Measurements from ENCODE around the gene ACOX1.

ACOX1 gene

DNA sequence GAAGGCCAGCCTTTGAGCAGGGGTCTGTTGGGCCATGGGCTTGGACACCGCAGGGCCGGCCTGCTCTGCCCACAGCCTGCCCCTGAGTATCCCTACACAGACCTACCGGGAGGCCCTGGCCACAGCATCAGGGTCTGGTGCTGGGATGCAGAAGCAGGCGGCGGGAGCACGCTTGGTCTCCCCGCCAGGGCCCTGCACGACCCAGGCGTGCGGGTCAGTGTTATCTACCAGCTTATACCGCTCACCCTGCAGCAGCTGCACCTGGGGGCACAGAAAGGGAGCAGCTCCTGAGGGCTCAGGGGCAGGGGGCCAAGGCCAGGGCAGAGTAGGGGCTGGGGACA lies 39.3 kb upstream of the ACOX1 start:
- Histone ChIP-seq H3K36me3 (ENCODE audit: control insufficient read depth, insufficient read depth, low read length) (no peaks in the 10 kb centered on the region), H3K4me3 (ENCODE audit: low read depth, low read length) (no peak overlapping the region), H3K27me3 (ENCODE audit: control insufficient read depth, insufficient read depth, low read length) (no peaks in the 10 kb centered on the region; the same call in 1 of the 2 replicates), H3K9me3 (ENCODE audit: control insufficient read depth, insufficient read depth, low read depth, low read length) (no peaks in the 10 kb centered on the region), H3K9ac (ENCODE audit: low read length) (no peak overlapping the region), H3K27ac (ENCODE audit: low read depth, low read length) (no peak overlapping the region), H3K4me1 (ENCODE audit: control insufficient read depth, insufficient read depth, low read length) (peaks cover 5% of the 10 kb centered on the region; the same call in 1 of the 2 replicates)

DNA sequence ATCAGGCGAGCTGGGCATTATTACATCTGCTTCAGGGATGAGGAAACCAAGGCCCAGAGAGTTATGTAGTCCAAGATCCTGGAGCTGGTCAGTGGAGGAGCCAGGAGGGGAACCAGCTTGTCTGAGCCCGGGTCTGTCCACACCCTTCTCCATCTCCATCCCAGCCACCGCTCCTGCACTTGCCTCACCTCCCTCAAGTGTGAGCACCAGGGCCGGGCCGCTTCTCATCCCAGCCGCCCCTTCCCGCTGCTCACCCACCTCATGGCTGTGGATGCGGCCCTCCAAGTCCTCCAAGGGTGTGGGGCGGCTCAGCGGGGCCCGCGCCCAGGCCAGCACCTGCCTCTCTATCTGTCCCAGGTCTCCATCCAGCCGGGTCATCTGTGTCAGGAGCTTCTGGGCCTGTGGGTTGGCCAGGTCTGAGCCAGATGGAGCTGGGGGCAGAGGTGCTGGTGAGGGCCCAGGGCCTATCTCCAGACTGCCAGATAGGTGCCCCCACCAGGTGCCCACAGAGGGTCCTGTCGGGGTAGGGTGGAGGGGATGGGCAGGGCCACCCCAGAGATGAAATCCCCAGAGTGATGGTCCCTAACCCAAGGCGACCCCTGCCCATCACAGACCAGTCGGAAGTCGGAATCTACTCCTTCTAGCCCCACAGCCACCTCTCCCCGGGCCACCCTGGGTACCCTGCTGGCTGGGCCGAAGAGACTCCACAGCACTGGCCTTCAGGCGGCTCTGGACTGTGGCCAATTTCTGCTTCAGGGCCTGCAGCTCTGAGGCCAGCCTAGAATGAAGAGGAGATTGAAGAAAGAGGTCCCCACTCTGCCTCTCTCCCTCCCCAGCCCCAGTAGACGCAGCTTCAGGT lies 38.7 kb upstream of the ACOX1 start:
- H3K9me3 ChIP-seq (ENCODE audit: control insufficient read depth, insufficient read depth, low read depth, low read length) = no peaks in the 10 kb centered on the region
- no peaks in the 10 kb centered on the region; the same call in 1 of the 2 replicates for H3K27me3 ChIP-seq (ENCODE audit: control insufficient read depth, insufficient read depth, low read length)
- no peak overlapping the region for H3K9ac ChIP-seq (ENCODE audit: low read length)
- no peak overlapping the region for H3K4me3 ChIP-seq (ENCODE audit: low read depth, low read length)
- H3K27ac ChIP-seq (ENCODE audit: low read depth, low read length) = no peak overlapping the region
- no peaks in the 10 kb centered on the region for H3K36me3 ChIP-seq (ENCODE audit: control insufficient read depth, insufficient read depth, low read length)
- peaks cover 5% of the 10 kb centered on the region; the same call in 1 of the 2 replicates for H3K4me1 ChIP-seq (ENCODE audit: control insufficient read depth, insufficient read depth, low read length)

DNA sequence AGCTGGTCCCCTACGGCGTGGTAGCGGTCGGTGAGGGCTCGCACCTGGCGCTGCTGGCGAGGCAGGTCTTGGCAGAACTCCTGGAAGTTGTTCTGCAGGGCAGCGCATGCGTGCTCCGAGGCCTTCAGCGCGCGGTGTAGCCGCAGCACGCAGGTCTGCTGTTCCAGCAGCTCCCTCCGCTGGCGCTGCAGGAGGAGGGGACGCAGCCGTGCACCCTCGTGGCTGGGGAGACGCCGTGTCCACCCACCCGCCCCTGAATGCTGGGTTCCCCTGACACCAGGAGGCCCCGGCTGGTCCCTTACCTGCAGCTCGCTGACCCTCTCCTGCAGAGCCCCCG lies 35.9 kb upstream of the ACOX1 start:
- no peaks in the 10 kb centered on the region for H3K36me3 ChIP-seq (ENCODE audit: control insufficient read depth, insufficient read depth, low read length)
- no peaks in the 10 kb centered on the region for H3K9me3 ChIP-seq (ENCODE audit: control insufficient read depth, insufficient read depth, low read depth, low read length)
- no peaks in the 10 kb centered on the region; the same call in 1 of the 2 replicates for H3K27me3 ChIP-seq (ENCODE audit: control insufficient read depth, insufficient read depth, low read length)
- no peak overlapping the region for H3K9ac ChIP-seq (ENCODE audit: low read length)
- no peak overlapping the region for H3K27ac ChIP-seq (ENCODE audit: low read depth, low read length)
- peaks cover 5% of the 10 kb centered on the region; the same call in 1 of the 2 replicates for H3K4me1 ChIP-seq (ENCODE audit: control insufficient read depth, insufficient read depth, low read length)
- H3K4me3 ChIP-seq (ENCODE audit: low read depth, low read length) = no peak overlapping the region

DNA sequence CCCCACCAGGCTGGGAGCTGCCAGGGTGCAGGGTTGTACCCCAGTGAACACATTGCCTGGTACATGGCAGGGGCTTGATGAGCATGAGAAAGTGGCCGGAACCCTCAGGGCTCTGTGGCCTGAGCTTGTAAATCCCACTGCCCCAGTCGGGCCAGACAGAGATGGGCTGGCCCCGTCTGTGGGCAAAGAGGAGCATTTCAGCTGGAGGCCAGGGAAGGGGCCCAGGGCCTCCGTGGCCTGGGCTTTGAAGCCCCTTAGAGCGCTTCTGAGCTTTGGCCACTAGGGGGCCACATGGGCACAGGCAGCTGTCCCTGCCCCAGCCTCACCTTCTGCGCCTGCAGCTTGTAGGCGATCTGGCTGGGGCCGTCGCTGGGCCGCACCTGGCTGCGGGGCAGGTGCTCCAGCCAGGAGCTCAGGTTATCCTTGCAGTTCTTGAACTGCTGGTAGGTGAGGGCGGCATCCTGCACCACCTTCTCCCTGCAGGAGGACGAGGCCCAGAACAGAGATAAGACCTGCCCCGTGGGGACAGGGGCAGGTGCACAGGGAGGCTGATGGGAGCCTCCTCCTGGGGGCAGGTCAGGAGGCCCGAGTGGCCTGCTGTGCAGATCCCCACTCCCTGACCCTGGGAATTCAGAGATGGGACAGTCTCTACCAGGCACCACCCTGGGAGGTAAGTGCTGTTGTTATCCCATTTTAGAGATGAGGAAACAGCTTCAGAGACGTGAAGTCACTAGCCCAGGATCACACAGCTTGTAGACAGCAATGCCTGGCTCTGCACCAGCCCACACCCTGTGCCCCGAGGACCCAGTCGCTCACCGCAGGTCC lies 35.3 kb upstream of the ACOX1 start:
- Histone ChIP-seq H3K4me3 (ENCODE audit: low read depth, low read length) (no peak overlapping the region), H3K4me1 (ENCODE audit: control insufficient read depth, insufficient read depth, low read length) (peaks cover 5% of the 10 kb centered on the region; the same call in 1 of the 2 replicates), H3K27ac (ENCODE audit: low read depth, low read length) (no peak overlapping the region), H3K9me3 (ENCODE audit: control insufficient read depth, insufficient read depth, low read depth, low read length) (no peaks in the 10 kb centered on the region), H3K9ac (ENCODE audit: low read length) (no peak overlapping the region), H3K27me3 (ENCODE audit: control insufficient read depth, insufficient read depth, low read length) (no peaks in the 10 kb centered on the region; the same call in 1 of the 2 replicates), H3K36me3 (ENCODE audit: control insufficient read depth, insufficient read depth, low read length) (no peaks in the 10 kb centered on the region)

DNA sequence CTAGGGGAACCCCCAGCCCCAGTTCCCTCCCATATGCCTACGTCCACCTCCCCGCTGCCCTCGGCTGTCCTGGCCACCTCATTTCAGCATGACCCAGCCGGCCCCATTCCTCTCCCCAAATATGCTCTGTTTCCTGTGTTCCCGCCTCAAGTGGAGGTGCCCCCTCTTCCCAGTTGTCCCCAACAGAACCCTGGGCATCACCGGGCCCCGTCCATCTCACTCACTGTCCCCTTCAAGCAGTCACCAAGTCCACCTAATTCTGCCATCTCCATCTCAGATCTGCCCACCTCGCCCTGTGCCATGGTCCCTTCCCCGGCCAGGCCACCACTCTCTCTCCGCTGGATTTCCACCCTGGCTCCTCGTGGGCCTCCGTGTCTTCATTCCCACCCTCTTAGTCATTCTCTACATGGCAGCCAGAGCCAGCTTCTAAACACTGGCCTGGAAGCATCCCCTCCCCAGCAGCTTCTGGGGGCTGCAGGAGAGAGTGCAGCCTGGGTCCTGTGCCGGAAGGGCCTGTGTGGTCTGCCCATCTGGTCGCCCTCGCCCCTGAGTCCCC lies 34.5 kb upstream of the ACOX1 start:
- Histone ChIP-seq H3K27me3 (ENCODE audit: control insufficient read depth, insufficient read depth, low read length) (no peaks in the 10 kb centered on the region; the same call in 1 of the 2 replicates), H3K27ac (ENCODE audit: low read depth, low read length) (no peak overlapping the region), H3K4me3 (ENCODE audit: low read depth, low read length) (no peak overlapping the region), H3K36me3 (ENCODE audit: control insufficient read depth, insufficient read depth, low read length) (no peaks in the 10 kb centered on the region), H3K9me3 (ENCODE audit: control insufficient read depth, insufficient read depth, low read depth, low read length) (no peaks in the 10 kb centered on the region), H3K4me1 (ENCODE audit: control insufficient read depth, insufficient read depth, low read length) (peaks cover 5% of the 10 kb centered on the region; the same call in 1 of the 2 replicates), H3K9ac (ENCODE audit: low read length) (no peak overlapping the region)

DNA sequence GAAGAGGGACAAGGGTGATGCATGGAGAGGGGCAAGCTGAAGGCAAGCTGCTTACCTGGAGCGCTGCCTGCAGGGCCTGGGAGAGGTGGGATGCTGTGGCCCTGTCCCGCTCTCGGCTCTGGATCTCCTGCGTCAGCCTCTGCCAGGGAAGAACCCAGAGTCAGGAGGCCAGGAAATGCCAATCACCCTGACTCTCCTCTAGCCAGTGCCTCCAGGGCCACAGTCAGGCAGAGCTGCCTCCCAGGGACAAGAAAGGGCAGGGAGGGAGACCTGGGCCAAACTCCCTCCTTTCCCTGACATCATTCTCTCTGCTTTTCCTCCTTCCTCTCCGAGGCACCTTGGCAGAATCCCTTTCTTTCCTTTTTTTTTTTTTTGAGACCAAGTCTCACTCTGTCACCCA lies 33.0 kb upstream of the ACOX1 start:
- no peaks in the 10 kb centered on the region for H3K9me3 ChIP-seq (ENCODE audit: control insufficient read depth, insufficient read depth, low read depth, low read length)
- H3K4me3 ChIP-seq (ENCODE audit: low read depth, low read length) = no peak overlapping the region
- H3K27me3 ChIP-seq (ENCODE audit: control insufficient read depth, insufficient read depth, low read length) = no peaks in the 10 kb centered on the region; the same call in 1 of the 2 replicates
- H3K4me1 ChIP-seq (ENCODE audit: control insufficient read depth, insufficient read depth, low read length) = peaks cover 5% of the 10 kb centered on the region; the same call in 1 of the 2 replicates
- H3K27ac ChIP-seq (ENCODE audit: low read depth, low read length) = no peak overlapping the region
- no peaks in the 10 kb centered on the region for H3K36me3 ChIP-seq (ENCODE audit: control insufficient read depth, insufficient read depth, low read length)
- no peak overlapping the region for H3K9ac ChIP-seq (ENCODE audit: low read length)

DNA sequence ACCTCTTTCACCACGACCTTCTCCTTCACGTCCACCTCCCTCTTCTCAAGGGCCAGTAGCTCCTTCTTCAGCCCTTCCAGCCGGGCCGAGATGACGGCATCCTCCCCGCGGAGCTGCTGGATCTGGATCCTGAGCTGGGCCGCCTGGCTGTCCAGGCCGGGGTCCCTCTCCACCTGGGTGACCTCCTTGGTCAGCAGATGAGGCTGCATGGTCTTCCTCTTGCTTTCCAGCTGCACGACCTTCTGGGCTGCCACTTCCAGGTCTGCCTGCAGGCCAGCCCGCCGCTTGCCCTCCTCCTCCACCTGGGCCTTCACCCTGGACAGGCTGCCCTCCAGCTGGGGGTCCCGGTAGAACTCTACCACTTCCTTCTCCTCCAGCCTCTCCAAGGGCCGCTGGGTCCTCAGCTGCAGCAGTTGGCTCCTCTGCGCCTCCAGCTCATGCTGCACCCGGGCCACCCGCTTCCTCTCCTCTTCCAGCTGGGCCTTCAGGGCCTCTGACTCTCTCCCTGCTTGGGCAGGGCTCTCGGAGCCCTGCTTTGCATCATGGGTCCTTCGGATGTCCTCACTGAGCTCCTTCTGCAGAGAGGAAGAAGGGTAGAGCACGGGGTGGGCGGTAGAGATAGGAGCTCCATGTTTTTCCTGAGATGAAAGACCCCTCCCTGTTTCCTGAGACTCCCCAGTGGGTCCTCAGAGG lies 31.1 kb upstream of the ACOX1 start:
- no peak overlapping the region for H3K27ac ChIP-seq (ENCODE audit: low read depth, low read length)
- H3K4me3 ChIP-seq (ENCODE audit: low read depth, low read length) = no peak overlapping the region
- H3K27me3 ChIP-seq (ENCODE audit: control insufficient read depth, insufficient read depth, low read length) = no peaks in the 10 kb centered on the region; the same call in 1 of the 2 replicates
- peaks cover 5% of the 10 kb centered on the region; the same call in 1 of the 2 replicates for H3K4me1 ChIP-seq (ENCODE audit: control insufficient read depth, insufficient read depth, low read length)
- H3K36me3 ChIP-seq (ENCODE audit: control insufficient read depth, insufficient read depth, low read length) = no peaks in the 10 kb centered on the region
- H3K9me3 ChIP-seq (ENCODE audit: control insufficient read depth, insufficient read depth, low read depth, low read length) = no peaks in the 10 kb centered on the region
- no peak overlapping the region for H3K9ac ChIP-seq (ENCODE audit: low read length)

DNA sequence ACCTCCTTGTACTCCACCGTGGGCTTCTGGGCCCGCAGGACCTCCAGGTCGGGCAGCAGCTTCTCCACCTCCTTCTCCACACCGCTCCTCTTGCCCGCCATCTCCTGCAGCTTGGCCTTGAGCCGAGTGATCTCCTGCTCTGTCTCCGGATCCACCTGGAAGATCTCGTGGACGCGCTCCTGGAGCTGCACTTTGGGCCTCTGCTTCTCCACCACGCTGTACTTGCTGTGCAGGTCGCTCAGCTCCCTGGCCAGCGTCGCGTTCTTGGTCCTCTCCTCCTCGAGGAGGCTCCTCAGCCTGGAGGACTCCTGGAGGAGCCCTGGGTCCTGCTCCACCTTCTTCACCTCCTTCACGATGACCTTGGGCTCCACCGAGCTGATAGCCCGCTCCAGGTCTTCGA lies 30.5 kb upstream of the ACOX1 start:
- Histone ChIP-seq H3K9me3 (ENCODE audit: control insufficient read depth, insufficient read depth, low read depth, low read length) (no peaks in the 10 kb centered on the region), H3K4me1 (ENCODE audit: control insufficient read depth, insufficient read depth, low read length) (peaks cover 5% of the 10 kb centered on the region; the same call in 1 of the 2 replicates), H3K27ac (ENCODE audit: low read depth, low read length) (no peak overlapping the region), H3K36me3 (ENCODE audit: control insufficient read depth, insufficient read depth, low read length) (0 out of 2 replicates have a peak, but pooled peaks cover 4% of the 10 kb centered on the region), H3K27me3 (ENCODE audit: control insufficient read depth, insufficient read depth, low read length) (no peaks in the 10 kb centered on the region; the same call in 1 of the 2 replicates), H3K9ac (ENCODE audit: low read length) (no peak overlapping the region), H3K4me3 (ENCODE audit: low read depth, low read length) (no peak overlapping the region)

DNA sequence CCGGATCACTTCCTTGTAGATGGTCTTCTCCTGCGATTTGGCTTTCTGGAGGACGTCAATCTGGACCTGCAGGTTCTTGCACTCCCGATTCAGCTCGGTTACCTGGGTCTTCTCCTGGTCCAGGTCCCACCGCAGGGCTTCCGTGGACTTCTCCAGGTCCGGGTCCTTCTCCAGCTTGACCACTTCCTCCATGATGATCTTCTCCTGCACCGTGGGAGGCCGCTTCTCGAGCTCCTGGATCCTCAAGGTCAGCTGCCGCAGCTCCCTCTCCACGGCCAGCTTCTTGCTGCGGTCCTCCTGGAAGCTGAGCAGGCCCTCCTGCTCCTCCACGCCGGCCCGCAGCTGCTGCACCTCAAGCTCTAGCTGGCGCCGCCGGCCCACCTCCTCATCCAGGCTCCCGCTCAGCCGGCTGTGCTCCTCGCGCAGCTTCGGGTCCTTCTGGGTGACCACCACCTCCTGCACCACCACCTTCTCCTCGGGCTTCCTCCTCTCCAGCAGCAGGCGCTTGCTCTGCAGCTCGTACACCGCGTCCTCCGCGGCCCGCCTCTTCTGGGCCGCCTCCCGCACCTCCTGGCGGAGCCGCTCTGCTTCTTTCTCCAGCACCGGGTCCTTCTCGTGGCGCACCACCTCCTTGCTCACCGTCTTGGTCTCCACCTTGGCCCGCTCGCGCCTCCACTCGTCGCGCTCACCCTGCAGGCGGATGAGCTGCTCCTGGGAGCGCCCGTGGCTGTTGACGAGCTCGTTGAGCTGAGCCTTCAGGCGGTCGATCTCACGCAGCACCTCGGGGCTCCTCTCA lies 29.9 kb upstream of the ACOX1 start:
- Histone ChIP-seq H3K27ac (ENCODE audit: low read depth, low read length) (no peak overlapping the region), H3K4me1 (ENCODE audit: control insufficient read depth, insufficient read depth, low read length) (peaks cover 3% of the 10 kb centered on the region; the same call in 1 of the 2 replicates), H3K9ac (ENCODE audit: low read length) (no peak overlapping the region), H3K4me3 (ENCODE audit: low read depth, low read length) (no peak overlapping the region), H3K9me3 (ENCODE audit: control insufficient read depth, insufficient read depth, low read depth, low read length) (no peaks in the 10 kb centered on the region), H3K36me3 (ENCODE audit: control insufficient read depth, insufficient read depth, low read length) (peaks cover 8% of the 10 kb centered on the region; the same call in 1 of the 2 replicates), H3K27me3 (ENCODE audit: control insufficient read depth, insufficient read depth, low read length) (no peaks in the 10 kb centered on the region)

DNA sequence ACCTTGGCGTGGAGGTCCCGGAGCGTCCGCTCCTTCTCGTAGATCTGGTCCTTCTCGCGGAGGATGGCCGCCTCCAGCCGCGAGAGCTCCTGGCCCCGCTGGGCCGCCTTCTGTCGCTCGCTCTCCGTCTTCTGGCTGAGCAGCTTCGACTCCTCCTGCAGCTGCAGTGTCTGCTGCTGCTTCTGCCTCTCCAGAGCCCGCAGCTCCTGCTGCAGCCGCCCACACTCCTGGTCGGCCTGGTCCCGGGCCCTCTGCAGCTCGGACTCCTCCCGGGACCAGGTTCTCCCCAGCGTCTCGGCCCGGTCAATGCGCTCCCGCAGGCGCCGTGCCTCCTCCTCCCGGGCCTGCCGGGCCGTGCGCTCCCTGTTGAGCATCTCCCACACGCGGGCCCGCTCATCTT lies 29.2 kb upstream of the ACOX1 start:
- no peak overlapping the region for H3K4me3 ChIP-seq (ENCODE audit: low read depth, low read length)
- no peak overlapping the region for H3K9ac ChIP-seq (ENCODE audit: low read length)
- H3K9me3 ChIP-seq (ENCODE audit: control insufficient read depth, insufficient read depth, low read depth, low read length) = no peaks in the 10 kb centered on the region

More for the DNA sequence above, 29.2 kb upstream of the ACOX1 start:
- peaks cover 8% of the 10 kb centered on the region; the same call in 1 of the 2 replicates for H3K36me3 ChIP-seq (ENCODE audit: control insufficient read depth, insufficient read depth, low read length)
- H3K27ac ChIP-seq (ENCODE audit: low read depth, low read length) = no peak overlapping the region
- H3K27me3 ChIP-seq (ENCODE audit: control insufficient read depth, insufficient read depth, low read length) = no peaks in the 10 kb centered on the region
- no peaks in the 10 kb centered on the region for H3K4me1 ChIP-seq (ENCODE audit: control insufficient read depth, insufficient read depth, low read length)

Data from HUES6 (cell line).